Measurements from ENCODE around the gene DENND5A. TPM values are rescaled to one million over a fixed set of nuclear protein-coding genes. Genes with fewer than 3 reads are reported as not detected.

The DENND5A gene
- total RNA-seq, 3 donors from 2014 or later, result 63.5 to 124 (median 118) TPM

DNA sequence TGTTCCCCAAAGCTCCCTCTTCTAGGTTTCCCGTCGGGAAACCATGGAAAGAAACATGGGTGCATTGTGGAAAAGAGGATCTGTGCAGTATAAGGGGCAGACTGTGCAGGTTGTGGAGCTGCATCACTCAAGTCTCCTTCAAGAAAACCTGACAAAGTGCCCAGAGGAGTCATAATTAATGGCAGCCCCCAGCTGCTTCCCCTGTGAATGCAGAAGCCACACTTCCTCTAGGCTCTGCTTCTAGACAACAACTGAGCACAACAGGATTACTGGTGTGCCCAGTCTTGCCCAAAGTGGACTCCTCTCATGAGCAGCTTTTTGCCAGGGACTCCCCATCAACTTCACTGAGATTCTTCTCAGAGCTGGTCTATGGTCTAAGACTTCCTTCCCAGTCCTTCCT lies 131.2 kb downstream of the DENND5A start:
- no peaks in the 10 kb centered on the region for H3K27me3 ChIP-seq
- no peaks in the 10 kb centered on the region for H3K36me3 ChIP-seq
- H3K9me3 ChIP-seq, result no peaks in the 10 kb centered on the region
- intact Hi-C loops (cut with DNase I; ENCODE audit: low total_unique reads), result no loop called here
- no peak for TF ChIP-seq POLR2AphosphoS5 (IDR thresholded peaks at IDR 0.05)
- H3K4me3 ChIP-seq, result no peak overlapping the region
- no peak overlapping the region for H3K27ac ChIP-seq
- DNase-seq (ENCODE audit: low spot score in 2 of 2), result no peak
- peaks cover 0 to 7% of the 10 kb centered on the region in 2 donors for H3K4me1 ChIP-seq

DNA sequence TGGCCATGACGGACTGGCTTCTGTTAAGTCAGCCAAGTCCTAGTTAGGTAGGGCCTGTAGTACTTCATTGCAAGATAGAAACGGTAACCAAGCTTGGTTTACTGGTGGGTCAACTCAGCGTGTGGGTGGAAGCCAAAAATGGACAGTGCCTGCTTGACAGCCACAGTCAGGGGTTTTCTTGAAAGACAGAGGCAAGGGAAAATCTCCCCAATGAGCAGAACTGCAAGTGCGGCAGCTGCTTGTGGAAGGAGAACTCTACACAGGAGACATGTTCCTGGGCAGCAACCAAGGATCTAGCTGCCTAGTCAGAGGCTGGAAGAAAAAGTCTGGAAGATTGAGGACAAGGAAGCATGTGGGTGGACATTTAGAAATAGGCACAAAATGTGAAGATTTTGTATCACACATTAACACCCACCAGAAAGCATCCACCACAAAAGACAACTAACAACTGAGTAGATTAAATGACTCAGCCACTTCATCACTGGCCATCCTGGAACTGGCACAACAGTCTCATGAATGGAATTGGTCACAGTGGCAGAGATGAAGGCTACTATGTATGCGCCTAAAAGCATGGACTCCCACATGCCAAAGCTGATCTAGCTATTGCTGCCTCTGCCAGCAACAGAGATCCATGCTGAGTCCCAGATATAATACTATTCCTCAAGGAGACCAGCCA lies 132.8 kb downstream of the DENND5A start:
- Histone ChIP-seq H3K4me1 (no peaks in the 10 kb centered on the region), H3K36me3 (no peaks in the 10 kb centered on the region), H3K4me3 (no peak overlapping the region), H3K27ac (no peak overlapping the region), H3K27me3 (no peaks in the 10 kb centered on the region), H3K9me3 (no peaks in the 10 kb centered on the region)
- no peak for TF ChIP-seq POLR2A (IDR thresholded peaks at IDR 0.05)
- TF ChIP-seq, protein P1, sequence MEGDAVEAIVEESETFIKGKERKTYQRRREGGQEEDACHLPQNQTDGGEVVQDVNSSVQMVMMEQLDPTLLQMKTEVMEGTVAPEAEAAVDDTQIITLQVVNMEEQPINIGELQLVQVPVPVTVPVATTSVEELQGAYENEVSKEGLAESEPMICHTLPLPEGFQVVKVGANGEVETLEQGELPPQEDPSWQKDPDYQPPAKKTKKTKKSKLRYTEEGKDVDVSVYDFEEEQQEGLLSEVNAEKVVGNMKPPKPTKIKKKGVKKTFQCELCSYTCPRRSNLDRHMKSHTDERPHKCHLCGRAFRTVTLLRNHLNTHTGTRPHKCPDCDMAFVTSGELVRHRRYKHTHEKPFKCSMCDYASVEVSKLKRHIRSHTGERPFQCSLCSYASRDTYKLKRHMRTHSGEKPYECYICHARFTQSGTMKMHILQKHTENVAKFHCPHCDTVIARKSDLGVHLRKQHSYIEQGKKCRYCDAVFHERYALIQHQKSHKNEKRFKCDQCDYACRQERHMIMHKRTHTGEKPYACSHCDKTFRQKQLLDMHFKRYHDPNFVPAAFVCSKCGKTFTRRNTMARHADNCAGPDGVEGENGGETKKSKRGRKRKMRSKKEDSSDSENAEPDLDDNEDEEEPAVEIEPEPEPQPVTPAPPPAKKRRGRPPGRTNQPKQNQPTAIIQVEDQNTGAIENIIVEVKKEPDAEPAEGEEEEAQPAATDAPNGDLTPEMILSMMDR (IDR thresholded peaks at IDR 0.05), result no peak
- TF ChIP-seq POLR2AphosphoS5 (IDR thresholded peaks at IDR 0.05), result no peak
- intact Hi-C loops (cut with DNase I; ENCODE audit: low total_unique reads), result no loop called here
- DNase-seq (ENCODE audit: low spot score in 2 of 2), result no peak

DNA sequence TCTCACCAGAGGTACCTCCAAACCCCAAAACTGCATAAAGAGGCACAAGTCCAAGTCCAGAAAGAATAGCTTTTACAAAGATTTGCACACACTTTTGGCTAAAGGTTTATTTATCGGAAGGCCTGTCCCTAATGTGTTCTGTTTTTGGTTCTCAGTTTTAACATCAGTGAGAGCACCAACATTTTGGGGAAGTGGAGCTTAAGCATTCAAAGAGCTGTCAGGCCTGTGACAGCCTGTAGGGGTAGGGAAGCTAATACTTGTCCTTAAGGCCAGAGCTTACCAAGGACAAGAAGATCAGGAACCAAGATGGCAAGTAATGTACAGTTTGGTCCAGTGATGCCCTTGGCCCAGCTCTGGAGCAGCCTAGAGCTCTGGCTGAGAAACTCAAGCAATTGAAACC lies 134.9 kb downstream of the DENND5A start:
- Histone ChIP-seq H3K4me1 (no peaks in the 10 kb centered on the region), H3K4me3 (no peak overlapping the region), H3K27me3 (no peaks in the 10 kb centered on the region), H3K27ac (no peak overlapping the region), H3K9me3 (no peaks in the 10 kb centered on the region), H3K36me3 (no peaks in the 10 kb centered on the region)
- TF ChIP-seq POLR2AphosphoS5 (IDR thresholded peaks at IDR 0.05) (no peak), POLR2A (IDR thresholded peaks at IDR 0.05) (no peak)
- TF ChIP-seq, protein P1 (IDR thresholded peaks at IDR 0.05), result no peak
- intact Hi-C loops (cut with DNase I; ENCODE audit: low total_unique reads), result no loop called here
- no peak for DNase-seq (ENCODE audit: low spot score in 2 of 2)

DNA sequence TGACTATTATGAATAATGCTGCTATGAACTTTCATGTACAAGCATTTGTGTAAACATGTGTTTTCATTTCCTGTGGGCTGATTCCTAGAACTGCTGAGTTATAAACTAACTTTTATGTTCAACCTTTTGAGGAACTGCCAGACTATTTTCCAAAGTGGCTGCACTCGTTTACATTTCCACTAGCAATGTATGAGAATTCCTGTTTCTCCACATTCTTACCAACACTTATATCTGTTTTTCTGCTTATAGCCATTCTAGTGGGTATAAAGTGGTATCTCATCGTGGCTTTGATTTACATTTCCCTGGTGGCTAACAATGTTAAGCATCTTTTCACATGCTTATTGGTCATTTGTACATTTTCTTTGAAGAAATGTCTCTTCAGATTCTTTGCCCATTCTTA lies 138.5 kb downstream of the DENND5A start:
- intact Hi-C loops (cut with DNase I; ENCODE audit: low total_unique reads), result no loop called here
- TF ChIP-seq, protein P1 (IDR thresholded peaks at IDR 0.05), result no peak
- TF ChIP-seq POLR2AphosphoS5 (IDR thresholded peaks at IDR 0.05) (no peak), POLR2A (IDR thresholded peaks at IDR 0.05) (no peak)
- Histone ChIP-seq H3K4me1 (no peaks in the 10 kb centered on the region), H3K36me3 (no peaks in the 10 kb centered on the region), H3K4me3 (no peak overlapping the region), H3K9me3 (no peaks in the 10 kb centered on the region), H3K27ac (no peak overlapping the region), H3K27me3 (no peaks in the 10 kb centered on the region)
- no peak for DNase-seq (ENCODE audit: low spot score in 2 of 2)

DNA sequence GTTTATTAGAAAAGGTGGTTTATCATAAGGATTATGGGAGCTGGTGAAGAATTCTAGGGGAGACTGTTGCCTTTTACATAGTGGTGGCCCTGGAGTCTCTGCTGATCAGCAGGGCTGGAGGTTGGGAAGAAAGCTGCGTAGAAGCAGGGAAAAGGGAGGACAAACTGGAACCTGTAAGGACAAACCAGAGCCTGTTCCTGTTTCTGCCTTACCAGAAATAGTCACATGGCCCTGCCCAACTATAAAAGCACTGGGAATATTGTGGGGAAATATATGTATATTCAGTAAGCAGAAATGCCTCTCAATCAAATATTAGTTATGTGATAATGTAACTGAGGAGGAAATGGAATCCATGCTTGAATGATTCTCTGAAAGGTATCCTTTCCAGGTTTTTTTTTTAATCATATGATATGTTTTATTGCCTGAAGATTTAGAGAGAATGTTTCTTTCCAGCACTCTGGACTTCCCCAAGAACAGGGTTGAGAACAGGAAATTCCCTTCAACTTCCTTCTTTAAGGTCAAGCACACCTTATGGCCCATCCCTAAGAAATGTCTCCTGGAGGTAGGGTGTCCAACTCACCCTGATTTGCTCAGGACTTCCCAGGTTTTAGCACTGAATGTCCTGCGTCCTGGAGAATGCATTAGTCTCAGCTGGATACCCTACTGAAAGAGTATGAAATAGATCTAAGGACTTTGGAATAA lies 139.8 kb downstream of the DENND5A start:
- Histone ChIP-seq H3K27me3 (no peaks in the 10 kb centered on the region), H3K36me3 (no peaks in the 10 kb centered on the region), H3K4me1 (no peaks in the 10 kb centered on the region), H3K4me3 (no peak overlapping the region), H3K27ac (no peak overlapping the region), H3K9me3 (no peaks in the 10 kb centered on the region)
- no peak for DNase-seq (ENCODE audit: low spot score in 2 of 2)
- TF ChIP-seq, protein P1 (IDR thresholded peaks at IDR 0.05), result no peak
- intact Hi-C loops (cut with DNase I; ENCODE audit: low total_unique reads), result no loop called here
